ENCODE data around the gene RNF220.
"Not testable (repeated sequence)": the region's sequence is repeated elsewhere in the genome, so short reads cannot be mapped to it uniquely, and the experiment has no call there.

Gene RNF220

DNA sequence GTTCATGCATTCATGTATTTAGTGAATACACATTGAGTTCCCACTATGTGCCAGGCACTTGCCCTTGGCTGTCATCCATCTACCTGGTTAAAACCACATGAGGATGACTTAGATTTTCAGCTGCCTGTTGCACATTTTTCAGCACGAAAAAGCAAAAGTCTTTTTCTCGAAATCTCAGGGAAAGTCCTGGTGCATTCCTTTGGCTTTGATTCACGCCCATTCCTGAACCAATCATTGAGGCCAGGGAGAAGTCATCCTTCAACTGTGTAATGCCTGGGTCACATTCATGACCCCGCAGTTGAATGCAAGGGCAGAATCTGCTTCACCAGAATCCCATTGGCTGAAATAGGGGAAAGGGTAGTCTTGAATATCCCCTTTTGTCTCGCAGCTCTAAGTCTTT lies 84.4 kb downstream of the RNF220 start:
- DNase-seq (ENCODE audit: low read depth in 2 of 2) = no peak

DNA sequence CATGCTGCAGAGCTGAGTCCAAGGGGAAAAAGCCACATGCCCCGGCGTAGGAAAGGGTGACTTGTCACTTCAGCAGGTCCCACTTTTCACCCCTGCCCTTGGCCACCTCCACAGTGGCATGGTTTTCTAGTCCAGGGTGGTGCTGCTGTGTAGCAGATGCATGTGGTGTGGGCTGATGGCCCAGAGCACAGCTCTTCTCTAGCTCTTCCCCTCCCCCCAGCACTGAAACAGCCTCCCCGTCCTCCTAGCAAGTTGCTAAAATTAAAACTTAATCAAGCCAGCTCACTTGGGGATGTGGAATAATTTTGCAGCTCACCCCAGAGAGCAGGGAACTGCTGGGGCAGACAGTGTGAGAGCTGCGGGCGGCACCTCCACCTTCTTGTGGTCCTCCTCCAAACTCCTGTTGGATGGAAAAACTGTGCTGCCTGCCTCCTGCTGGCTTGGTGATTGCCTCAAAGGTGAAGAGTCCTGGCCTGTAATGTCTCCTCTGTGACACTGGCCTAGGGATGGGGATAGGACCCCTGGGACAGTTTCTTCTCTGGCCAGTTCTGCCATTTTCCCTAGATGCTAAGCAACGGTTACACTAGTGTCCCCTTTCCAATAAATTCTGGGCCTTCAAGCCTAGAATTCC lies 91.6 kb downstream of the RNF220 start:
- DNase-seq (ENCODE audit: low read depth in 2 of 2) = no peak

DNA sequence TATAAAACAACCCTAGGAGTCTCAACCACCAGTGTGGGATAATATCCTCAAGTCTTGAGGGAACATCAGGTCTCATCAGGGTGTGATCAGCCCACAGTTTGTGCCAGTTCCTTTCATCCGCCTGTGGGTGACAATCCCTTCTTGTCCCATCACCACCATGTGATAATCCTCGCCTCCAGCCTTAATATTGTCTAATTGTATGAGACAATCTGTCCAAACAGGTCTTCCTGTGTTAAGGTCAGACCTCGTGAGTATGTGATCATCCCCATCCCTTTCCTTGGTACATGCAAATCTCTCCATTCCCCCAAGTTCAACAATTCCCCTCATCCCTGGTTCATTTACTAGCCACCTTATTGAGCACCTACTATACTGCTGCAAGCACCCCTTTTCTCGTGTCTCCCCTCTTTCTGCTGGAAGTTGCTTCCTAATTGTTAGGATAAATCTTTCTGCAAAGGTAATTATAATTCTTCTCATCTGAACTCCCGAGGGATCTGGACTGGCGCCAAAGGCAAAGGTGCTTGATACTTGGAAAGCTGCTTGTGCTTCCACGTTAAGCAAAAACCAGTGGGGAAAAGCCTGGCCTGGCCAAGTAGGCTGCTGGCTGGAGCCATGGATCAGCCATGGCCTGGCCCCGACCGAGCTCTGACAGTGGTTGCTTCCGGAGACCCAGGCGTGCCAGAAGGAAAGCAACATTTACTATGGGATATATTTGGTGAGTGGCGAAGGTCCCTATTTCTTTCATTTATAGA lies 92.5 kb downstream of the RNF220 start:
- DNase-seq (ENCODE audit: low read depth in 2 of 2) = no peak

DNA sequence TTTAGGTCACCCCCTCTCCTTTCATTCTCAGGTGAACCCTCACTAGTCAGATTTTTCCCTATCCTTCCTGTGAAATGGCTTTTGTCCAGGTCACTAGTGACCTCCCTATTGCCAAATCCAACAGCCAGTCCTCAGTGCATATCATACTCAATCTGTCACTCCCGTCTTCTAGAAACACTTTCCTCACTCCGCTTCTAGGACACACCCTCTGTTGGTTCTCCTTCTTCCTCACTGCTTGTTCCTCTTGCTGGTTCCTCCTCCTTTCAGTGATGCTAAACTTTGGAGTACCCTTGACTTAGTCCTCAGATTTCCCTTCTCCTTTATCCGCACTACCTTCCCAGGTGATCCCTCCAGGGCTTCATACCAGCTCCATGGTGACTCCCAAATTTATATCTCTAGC lies 94.3 kb downstream of the RNF220 start:
- no peak for DNase-seq (ENCODE audit: low read depth in 2 of 2)

DNA sequence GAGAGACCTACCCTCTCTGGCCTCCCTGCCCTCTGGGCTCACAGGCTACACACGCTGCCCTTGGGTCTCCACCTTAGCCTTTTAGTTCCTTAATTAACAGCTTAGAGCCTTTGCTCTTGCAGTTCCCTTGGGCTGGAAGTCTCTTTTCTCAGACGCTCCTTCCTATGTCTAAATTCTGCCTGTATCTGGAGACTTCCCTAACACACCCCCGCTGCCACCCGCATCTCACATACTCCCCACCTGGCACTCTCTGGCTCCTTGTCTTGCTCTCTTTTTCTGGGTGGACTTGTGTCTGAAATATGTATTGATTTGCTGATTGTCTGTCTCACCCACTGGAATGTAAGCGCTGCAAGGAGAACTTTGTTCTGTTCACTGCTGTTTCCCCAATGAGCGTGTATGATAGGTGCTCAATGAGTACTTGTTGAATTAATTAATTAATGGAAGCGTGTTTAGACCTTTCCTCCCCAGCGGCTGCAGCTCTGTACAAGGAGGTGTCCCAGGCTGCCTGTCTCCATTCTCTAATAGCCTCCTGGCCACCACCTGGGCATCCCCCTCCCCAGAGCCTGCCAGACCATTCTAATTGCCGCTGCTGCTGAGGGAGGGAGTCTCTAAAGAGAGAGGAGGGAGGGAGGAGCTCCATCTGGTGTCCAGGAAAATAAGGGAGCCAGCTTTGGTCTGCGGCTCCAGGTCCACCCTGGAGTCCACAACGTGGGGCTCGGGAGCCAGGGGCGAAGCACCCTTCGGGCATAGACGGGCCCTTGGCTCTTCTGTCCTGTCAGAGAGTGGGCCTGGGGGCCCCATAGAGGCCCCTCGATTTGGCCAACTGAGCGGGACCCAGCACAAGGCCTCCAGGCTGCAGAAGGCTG lies 95.4 kb downstream of the RNF220 start:
- DNase-seq (ENCODE audit: low read depth in 2 of 2) = no peak

DNA sequence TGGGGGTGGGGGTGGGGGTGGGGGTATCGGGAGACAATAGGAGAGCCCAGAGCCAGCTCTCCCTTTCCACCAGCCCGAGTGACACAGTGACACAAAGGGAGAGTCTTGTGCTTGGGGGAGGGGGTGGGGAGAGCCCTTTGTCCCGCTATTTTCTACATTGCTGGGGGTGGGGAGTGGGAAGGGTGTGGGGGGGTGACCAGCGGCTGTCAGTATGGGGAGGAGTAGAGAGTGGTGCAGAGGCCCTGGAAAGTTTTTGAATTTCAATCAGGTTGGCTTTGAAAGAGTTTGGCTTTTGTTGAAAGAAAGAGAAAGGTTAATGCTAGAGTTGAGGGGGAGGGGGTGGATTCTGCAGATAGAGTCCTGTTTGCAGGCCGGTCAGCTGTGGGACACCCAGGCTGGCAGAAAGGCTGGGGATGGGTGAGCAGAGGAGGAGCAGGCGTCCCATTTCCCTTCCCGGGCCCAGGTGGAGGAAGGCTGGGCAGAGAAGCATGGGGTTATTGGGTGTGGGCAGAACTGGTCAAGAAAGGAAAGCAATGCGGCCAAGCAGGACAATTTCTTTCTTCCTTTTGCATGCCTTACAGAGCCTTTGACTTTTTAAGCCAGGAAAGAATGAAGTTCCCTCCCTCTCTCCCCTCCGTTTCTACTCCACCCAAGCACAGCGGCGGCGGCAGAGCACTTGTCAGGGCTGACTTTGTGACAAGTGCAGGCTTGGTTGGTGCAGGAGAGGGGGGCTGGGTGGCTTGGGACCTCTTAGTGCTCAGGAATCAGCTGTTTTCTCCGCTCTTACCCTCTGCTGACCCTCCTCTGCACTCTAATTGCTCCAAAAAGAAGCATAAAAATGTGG lies 96.2 kb downstream of the RNF220 start:
- DNase-seq (ENCODE audit: low read depth in 2 of 2) = no peak

DNA sequence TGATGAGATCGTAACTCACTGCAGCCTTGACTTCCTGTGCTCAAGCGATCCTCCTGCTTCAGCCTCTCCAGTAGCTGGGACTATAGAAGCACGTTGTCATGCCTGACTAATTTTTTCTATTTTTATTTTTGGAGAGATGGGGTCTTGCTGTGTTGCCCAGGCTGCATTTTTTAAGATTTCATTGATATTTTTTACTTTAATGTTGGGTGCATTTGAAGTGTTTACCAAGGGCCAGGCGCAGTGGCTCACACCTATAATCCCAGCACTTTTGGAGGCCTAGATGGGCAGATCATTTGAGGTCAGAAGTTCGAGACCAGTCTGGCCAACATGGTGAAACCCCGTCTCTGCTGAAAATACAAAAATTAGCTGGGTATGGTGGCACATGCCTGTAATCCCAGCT lies 97.8 kb downstream of the RNF220 start:
- DNase-seq (ENCODE audit: low read depth in 2 of 2) = not testable (repeated sequence)

DNA sequence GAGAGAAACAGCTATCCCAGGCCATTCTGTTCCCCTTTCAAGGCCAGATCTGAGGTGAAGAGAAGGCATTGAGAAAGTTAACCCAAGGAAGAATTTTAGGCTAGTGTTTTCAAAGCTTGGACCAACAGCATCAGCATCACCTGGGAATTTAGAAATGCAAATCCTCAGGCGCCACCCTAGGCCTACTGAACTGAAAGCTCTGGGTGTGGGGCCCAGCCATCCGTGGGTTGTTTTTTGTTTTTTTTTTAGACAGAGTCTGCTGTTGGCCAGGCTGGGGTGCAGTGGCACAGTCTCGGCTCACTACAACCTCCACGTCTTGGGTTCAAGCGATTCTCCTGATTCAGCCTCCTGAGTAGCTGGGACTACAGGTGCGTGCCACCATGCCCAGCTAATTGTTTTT lies 98.6 kb downstream of the RNF220 start:
- DNase-seq (ENCODE audit: low read depth in 2 of 2) = no peak

DNA sequence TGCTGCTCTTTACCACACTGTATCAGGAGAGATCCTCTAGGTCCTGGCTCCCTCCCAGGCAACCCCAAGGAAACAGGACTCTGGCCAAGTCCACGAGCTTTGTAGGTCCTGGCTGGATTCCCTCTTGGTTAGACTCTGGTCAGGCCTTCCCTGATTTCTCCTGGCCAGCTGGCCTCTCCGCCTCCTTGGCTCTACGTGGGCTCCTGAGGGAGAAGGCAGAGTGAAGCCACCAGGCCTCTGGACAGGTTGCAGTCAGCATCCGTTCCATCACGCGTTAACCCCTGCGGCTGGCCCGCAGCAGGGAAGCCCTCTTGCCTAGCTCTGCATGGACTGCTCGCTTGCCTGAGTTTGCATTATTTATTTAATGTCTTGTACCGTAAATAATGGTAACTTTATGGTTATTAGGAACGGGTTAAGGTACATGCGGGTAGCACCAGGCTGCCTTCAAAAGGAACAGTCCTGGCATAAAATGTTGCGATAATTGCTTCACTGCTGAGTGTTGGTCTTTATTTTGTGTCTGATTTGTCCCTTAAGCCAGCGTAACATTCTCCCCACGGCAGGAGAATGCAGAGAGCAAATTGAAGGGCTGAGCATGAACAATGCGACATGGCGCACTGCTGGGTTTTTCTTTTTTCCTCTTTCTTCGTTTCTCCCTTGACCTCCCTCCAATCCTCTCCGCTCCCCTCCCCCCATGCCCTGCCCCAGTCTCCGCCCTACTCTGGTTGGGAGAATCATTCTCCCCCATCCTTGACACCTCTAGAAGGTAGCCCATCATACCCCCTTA lies 100.3 kb downstream of the RNF220 start:
- no peak for DNase-seq (ENCODE audit: low read depth in 2 of 2)

DNA sequence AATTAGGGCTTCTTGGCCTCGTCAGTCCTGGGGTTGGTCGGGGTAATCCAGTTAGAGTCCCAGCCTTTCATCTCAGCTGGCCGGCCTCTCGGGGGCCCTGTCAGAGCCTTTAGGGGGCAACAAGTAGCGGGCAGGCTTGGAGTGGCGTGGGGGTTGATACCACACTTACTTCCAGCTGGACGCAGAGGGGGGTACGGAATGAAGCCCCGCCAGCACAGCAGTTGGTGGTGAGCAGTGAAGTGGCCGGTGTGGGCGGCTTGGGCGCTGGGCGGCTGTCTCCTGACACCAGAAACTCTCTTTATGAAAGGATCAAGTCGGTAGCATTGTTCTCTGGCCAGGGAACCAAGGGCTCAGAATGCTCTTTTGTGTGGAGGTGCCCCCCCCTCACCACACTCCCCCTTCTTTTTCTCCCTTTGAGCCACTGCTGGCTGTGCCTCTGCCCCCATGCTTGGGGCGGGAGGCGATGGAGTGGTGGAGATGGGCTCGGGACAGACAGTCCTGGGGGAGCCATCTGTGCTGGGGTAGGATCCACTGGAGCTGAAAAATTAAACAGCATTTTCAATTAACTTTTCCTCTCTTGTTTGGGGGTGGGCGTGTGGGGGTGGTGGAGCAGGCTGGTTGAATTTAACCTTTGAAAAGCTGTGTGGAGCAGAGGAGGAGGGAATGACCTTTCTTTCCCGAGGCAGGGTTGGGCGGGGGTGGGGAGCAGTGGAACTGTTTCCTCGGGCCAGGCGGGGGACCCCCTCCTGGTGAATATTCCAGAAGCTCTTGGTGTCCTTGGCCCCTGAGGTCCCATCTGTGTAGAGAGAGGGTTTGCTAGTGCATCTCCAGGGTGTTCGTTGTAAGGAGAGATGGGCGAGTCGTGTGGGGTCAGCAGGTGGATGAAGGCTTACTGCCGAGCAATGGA lies 102.7 kb downstream of the RNF220 start:
- DNase-seq (ENCODE audit: low read depth in 2 of 2) = no peak

DNA sequence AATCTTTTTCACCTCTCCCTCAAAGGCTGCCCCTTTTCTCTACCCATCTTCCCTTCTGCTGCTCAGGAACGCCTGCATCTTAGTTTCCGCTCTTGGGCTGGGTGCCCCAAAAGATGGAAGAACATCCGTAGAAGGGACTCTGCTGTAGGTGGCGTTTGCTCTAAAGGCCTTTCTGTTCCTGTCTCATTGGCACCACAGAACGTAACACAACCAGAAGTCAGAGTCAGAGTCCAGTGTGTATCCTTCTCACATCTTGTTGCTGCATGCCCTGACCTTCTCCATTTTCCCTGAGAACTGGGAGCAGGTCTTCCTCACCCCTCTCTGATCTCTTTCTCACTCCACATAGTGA lies 103.3 kb downstream of the RNF220 start:
- DNase-seq (ENCODE audit: low read depth in 2 of 2) = no peak

DNA sequence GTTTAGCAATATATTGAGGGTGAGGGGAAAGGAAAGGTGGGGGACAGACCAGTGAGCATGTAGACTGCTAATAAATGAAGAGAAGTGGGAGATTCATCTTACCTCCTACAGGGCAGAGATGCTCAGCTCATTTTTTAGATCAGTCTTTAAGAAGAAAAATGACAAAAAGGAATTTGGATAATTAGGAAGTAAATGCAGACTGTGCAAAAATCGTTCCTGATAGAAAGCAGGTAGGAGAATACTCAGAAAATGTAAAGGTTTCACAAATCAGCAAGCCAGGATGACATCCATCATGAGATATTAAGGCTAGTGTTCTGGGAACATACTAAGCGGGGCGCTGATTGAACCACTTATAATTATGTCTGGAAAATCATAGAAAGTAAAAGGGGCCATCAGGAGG lies 106.3 kb downstream of the RNF220 start:
- DNase-seq (ENCODE audit: low read depth in 2 of 2) = no peak

DNA sequence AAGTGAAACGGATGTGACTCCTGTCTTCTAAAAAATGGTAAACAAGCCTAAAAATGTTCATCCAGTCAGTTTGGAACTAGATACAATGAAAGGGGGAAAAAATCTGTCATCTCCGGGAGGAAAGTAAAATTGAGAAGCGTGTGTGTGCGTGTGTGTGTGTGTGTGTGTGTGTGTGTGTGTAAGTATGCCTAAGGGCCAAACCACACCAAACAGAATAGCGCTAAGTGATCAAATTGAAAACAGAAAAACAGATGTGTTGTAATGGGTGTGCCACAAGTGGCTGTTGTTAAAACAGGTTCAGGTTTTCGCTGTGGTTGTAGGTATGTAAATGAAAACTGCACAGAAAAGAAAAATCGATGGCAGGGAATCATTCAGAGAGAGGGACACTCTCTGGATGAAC lies 106.7 kb downstream of the RNF220 start:
- DNase-seq (ENCODE audit: low read depth in 2 of 2) = no peak

DNA sequence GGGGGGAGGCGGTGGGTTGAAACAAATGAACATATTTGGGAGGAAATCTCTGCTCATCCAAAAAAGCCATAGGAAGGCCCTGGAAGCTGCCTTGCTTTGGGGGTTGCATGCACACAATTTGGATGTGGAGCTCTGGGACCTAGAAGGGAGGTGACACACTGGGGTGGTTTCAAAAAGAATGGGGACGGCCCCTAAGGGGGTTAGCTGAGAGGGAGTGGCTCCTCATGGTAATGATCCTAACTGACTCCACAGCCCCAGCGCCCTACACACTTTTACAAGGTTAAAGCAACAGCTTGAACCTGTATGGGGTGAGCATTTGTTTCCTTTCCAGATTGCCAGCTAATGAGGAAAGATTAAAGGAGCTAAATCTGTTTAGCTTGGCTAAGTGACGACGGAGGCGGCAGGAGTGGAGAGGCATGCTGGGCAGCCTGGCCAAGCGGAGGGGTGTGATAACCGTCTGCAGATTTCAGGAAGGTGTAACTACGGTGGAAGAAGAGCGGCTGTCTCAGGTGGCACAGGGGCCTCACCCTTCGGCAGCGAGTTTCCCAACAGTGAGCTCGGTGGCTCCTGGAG lies 107.3 kb downstream of the RNF220 start:
- DNase-seq (ENCODE audit: low read depth in 2 of 2) = no peak

DNA sequence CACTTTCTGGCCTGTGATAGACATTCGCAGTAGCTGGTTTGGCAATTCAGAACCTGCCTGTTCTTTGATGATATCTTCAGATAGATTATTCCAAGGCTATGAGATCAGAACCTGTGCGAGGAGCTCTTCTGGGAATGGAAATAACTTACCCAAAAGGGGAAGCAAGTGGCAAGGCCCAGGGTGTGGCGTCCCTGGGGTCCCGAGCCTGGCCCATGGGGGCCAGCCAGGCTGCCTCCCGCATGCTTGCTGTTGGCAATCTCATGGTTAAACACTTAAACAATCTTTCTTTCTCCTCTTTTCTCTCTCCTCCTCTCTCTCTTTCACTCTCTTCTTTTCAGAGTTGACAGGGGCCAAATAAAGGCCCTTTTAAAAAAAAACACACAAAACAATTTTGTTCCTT lies 108.1 kb downstream of the RNF220 start:
- no peak for DNase-seq (ENCODE audit: low read depth in 2 of 2)

DNA sequence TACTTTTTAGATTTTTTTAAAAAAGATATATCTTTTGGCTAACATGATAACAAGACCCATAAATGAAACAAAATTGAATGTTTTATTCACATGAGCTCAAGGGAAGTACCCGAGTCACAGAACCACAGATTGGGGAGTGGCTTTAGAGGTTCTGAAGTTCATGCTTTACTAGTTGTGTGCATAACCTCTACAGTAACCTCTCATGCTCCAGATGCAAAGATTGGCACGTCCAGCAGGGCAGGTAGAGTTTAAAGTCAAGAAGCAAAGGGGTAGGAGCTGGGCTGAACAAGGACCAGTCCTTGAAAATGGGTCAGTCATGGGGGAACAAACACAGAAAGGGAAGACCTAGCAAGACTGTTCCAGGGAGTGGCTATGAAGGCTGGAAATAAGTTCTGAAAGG lies 109.6 kb downstream of the RNF220 start:
- DNase-seq (ENCODE audit: low read depth in 2 of 2) = no peak

DNA sequence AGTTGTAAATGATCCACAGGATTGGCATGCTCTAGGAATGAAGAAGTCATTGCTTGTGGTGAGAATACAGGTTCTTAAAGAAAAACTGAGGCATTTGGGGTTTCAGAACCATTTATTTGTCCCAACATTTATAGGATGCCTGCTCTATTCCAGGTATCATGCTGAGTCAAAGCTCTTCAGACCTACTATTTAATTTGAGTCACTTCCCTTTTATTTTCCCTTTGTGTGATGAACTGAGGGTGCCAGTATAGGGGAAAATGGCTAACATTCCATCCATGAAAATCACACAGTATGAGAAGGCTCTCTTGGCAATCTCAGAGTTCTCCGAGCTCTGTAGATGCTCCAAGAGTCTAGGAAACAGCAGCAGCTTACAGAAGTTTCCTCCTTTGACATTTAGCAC lies 110.4 kb downstream of the RNF220 start:
- DNase-seq (ENCODE audit: low read depth in 2 of 2) = no peak

DNA sequence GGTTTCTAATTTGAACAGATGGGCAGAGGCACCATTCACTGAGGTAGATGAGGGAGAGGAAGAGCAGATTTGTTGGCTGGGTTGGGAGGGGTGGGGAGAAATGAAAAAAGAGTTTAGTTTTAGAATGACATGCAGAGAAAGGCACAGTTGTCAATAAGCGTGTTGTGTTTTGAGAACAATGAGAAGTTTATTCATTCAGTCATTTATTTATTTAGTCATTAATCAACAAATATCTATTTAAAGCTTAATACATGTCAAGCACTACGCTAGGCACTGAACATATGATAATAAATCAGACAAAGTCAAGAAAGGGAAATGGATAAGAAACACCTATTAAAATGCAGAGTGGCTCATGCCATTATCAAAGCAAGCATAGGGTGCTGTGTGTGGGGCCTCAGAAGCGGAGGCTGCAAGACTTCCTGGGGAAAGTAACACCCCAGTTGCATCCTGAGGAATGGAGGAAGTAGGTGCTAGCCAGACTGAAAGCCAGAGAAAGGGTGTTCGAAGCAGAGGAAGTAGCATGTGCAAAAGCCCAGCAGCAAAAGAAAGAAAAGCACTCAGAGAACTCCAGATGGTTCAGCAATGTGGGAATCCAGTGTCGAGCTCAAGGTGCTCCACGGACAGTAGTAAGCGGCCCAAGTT lies 114.1 kb downstream of the RNF220 start:
- DNase-seq (ENCODE audit: low read depth in 2 of 2) = no peak

DNA sequence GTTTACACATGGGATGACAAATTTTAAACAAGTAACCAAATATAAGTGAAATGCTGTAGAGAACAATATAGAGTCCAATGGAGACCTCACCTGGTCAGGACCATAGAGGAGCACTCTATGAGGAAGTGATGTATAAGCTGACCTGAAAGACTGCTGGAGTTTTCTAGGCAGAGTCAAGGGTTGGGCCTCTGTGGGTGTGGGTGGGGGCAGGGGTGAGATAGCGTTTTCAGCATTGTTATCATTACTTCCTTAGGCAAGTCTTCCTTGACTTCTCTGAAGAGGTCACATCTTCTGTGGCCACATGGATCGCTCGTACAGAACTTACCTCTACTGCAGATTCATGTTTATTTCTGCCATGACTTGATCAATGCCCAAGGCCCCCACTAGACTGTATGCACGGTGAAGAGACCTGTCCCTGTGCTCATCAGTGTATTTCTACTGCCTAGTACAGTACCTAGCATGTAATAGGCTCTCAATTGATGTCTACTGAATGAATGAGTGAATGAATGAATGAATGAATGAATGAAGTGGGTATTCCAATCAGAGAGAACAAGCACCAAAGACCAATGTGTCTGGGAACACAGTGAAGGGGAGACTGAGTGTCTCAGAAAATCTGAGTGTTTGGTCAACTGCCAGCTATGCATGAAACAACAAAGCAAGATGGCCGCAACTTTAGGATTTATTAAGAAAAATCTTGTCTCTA lies 116.5 kb downstream of the RNF220 start:
- no peak for DNase-seq (ENCODE audit: low read depth in 2 of 2)
